Fibroblast of lung (primary cell): Measurements from ENCODE around the gene SLC35F4. TPM values are rescaled to one million over a fixed set of nuclear protein-coding genes. Genes with fewer than 3 reads are reported as not detected.
A peak's percentile ranks its signal among the peaks of the same experiment; 100 is the strongest.

Experiments used
- DNase-seq, 2 donors: peaks; one replicate each; pipeline versions ENCODE4 v3.0.0 to v3.0.0-alpha.2; 2010; ENCODE audit warnings: low read depth in 2 of 2
- H2AFZ ChIP-seq: 2 replicates; pipeline ENCODE4 v1.5.1; 2012; ENCODE audit warnings: low read length, control low read depth, inconsistent platforms
- H3K27ac ChIP-seq: 2 replicates; pipeline ENCODE4 v1.5.1; 2011; ENCODE audit warnings: low read length, control low read depth; ENCODE audit not compliant: insufficient read depth
- H3K27me3 ChIP-seq: 2 replicates; pipeline ENCODE4 v1.5.1; 2011; ENCODE audit warnings: mild to moderate bottlenecking, low read length; ENCODE audit not compliant: control insufficient read depth, insufficient read depth
- H3K36me3 ChIP-seq: 2 replicates; pipeline ENCODE4 v1.5.1; 2011; ENCODE audit warnings: low read length; ENCODE audit not compliant: control insufficient read depth, insufficient read depth
- H3K4me1 ChIP-seq: 2 replicates; pipeline ENCODE4 v1.5.1; 2011; ENCODE audit warnings: low read length; ENCODE audit not compliant: control insufficient read depth, insufficient read depth; ENCODE audit errors: extremely low read depth
- H3K4me2 ChIP-seq: 2 replicates; pipeline ENCODE4 v1.5.1; 2011; ENCODE audit warnings: low read length, control low read depth; ENCODE audit not compliant: insufficient read depth; ENCODE audit errors: extremely low read depth
- H3K4me3 ChIP-seq, 4 experiments: fragments of 200-600 bp in 1 of 4; sonication (generic) in 1 of 4; replicated peaks in 1 of 4; 2 replicates each; pipeline ENCODE4 v1.5.1; 2011 to 2016; ENCODE audit warnings: low read length in 4 of 4, low read depth in 3 of 4, mild to moderate bottlenecking in 3 of 4, control low read depth in 2 of 4, inconsistent platforms in 1 of 4, mixed read lengths in 1 of 4; ENCODE audit not compliant: insufficient read depth in 1 of 4; ENCODE audit errors: control extremely low read depth in 1 of 4
- H3K79me2 ChIP-seq: 2 replicates; pipeline ENCODE4 v1.5.1; 2012; ENCODE audit warnings: mild to moderate bottlenecking, low read length, inconsistent platforms; ENCODE audit not compliant: control insufficient read depth, insufficient read depth
- H3K9ac ChIP-seq: 2 replicates; pipeline ENCODE4 v1.5.1; 2011; ENCODE audit warnings: mild to moderate bottlenecking, low read length, control low read depth; ENCODE audit not compliant: insufficient read depth
- H3K9me3 ChIP-seq: 2 replicates; pipeline ENCODE4 v1.5.1; 2012; ENCODE audit warnings: low read depth, low read length; ENCODE audit not compliant: control insufficient read depth, insufficient read depth
- H4K20me1 ChIP-seq: 2 replicates; pipeline ENCODE4 v1.5.1; 2011; ENCODE audit warnings: low read length; ENCODE audit not compliant: control insufficient read depth, insufficient read depth; ENCODE audit errors: extremely low read depth
- CTCF ChIP-seq, 2 donors: IDR thresholded peaks in 1 of 2; conservative IDR thresholded peaks in 1 of 2; 1 replicate in 1 of 2; 2 replicates in 1 of 2; pipeline ENCODE4 v1.5.1; 2011 to 2012; ENCODE audit warnings: low read length in 2 of 2, control low read depth in 1 of 2, inconsistent platforms in 1 of 2, low read depth in 1 of 2, mild to moderate bottlenecking in 1 of 2
- EZH2 ChIP-seq: IDR thresholded peaks from 2 replicates; pipeline ENCODE4 v1.5.1; 2012; ENCODE audit warnings: low read length, control low read depth, mild to moderate bottlenecking; ENCODE audit errors: missing control alignments
- polyA plus RNA-seq, 2 donors: library from polyadenylated mRNA; depleted of rRNA in 1 of 2; stranded (reverse) in 1 of 2; unstranded in 1 of 2; fragments of >200 nt; gene quantifications; 2 replicates each; pipeline ENCODE4 v1.2.1, GENCODE V29; 2011 to 2012; ENCODE audit warnings: missing spikeins in 1 of 2
- total RNA-seq: library from RNA; depleted of rRNA; stranded (reverse); fragments of >200 nt; gene quantifications from 2 replicates; pipeline ENCODE4 v1.2.1, GENCODE V29; 2014

Gene SLC35F4
- total and polyA plus RNA-seq, 2 donors (not counting 1 experiment from before 2014, with no cell fraction given): not detected

GRCh38 chr14:57820581-57820980, 45.3 kb downstream of the SLC35F4 start:
- H3K79me2 ChIP-seq: no peaks in the 10 kb centered on the region
- H2AFZ ChIP-seq: no peak overlapping the region
- no peaks in the 10 kb centered on the region for H4K20me1 ChIP-seq
- no peaks in the 10 kb centered on the region for H3K9me3 ChIP-seq
- H3K36me3 ChIP-seq: no peaks in the 10 kb centered on the region
- no peak overlapping the region for H3K9ac ChIP-seq
- no peaks in the 10 kb centered on the region for H3K4me1 ChIP-seq
- no peaks in the 10 kb centered on the region for H3K27me3 ChIP-seq
- TF ChIP-seq EZH2 (no peak), CTCF (conservative IDR thresholded peaks at IDR 0.05 in 1 of 2, IDR thresholded peaks at IDR 0.05 in 1 of 2; ENCODE audit: low read depth in 1 of 2, low read length in 2 of 2) (no peak)
- no peak overlapping the region for H3K4me3 ChIP-seq
- DNase-seq: peak in 1 of 2 donors; percentile 30
- H3K27ac ChIP-seq: no peak overlapping the region
- no peak overlapping the region for H3K4me2 ChIP-seq

- no peaks in the 10 kb centered on the region for H3K79me2 ChIP-seq
- H3K4me1 ChIP-seq: no peaks in the 10 kb centered on the region
- no peaks in the 10 kb centered on the region for H3K27me3 ChIP-seq
- no peaks in the 10 kb centered on the region for H4K20me1 ChIP-seq
- H3K36me3 ChIP-seq: no peaks in the 10 kb centered on the region
- H3K4me2 ChIP-seq: no peak overlapping the region
- no peak overlapping the region for H3K4me3 ChIP-seq
- H3K27ac ChIP-seq: no peak overlapping the region
- no peak overlapping the region for H2AFZ ChIP-seq
- DNase-seq: no peak
- no peak for TF ChIP-seq EZH2
- no peak for TF ChIP-seq CTCF (conservative IDR thresholded peaks at IDR 0.05 in 1 of 2, IDR thresholded peaks at IDR 0.05 in 1 of 2; ENCODE audit: low read depth in 1 of 2, low read length in 2 of 2)
- H3K9me3 ChIP-seq: no peaks in the 10 kb centered on the region
- H3K9ac ChIP-seq: no peak overlapping the region
Measured at GRCh38 chr14:57818511-57818910, 47.4 kb downstream of the SLC35F4 start.

GRCh38 chr14:57816568-57817284, 49.2 kb downstream of the SLC35F4 start:
- Histone ChIP-seq H3K4me1 (no peaks in the 10 kb centered on the region), H3K27me3 (no peaks in the 10 kb centered on the region), H2AFZ (no peak overlapping the region), H3K4me3 (no peak overlapping the region), H3K27ac (no peak overlapping the region), H4K20me1 (no peaks in the 10 kb centered on the region), H3K36me3 (no peaks in the 10 kb centered on the region), H3K9me3 (no peaks in the 10 kb centered on the region), H3K9ac (no peak overlapping the region), H3K4me2 (no peak overlapping the region), H3K79me2 (no peaks in the 10 kb centered on the region)
- DNase-seq: peak in 1 of 2 donors; percentile 53
- TF ChIP-seq CTCF (conservative IDR thresholded peaks at IDR 0.05 in 1 of 2, IDR thresholded peaks at IDR 0.05 in 1 of 2; ENCODE audit: low read depth in 1 of 2, low read length in 2 of 2) (no peak), EZH2 (no peak)
